HepG2 (cell line): ENCODE measurements around the gene GPC6. TPM values are rescaled to one million over a fixed set of nuclear protein-coding genes. Genes with fewer than 3 reads are reported as not detected.
A peak's percentile ranks its signal among the peaks of the same experiment; 100 is the strongest.

Experiments
- CEBPB ChIP-seq: IDR thresholded peaks from 2 replicates; pipeline ENCODE4 v1.6.1; 2011; ENCODE audit warnings: low read depth, low read length, improper control_type of control experiment, borderline replicate concordance
- FOXA3 ChIP-seq: IDR thresholded peaks from 2 replicates; pipeline ENCODE4 v1.6.1; 2016; ENCODE audit warnings: missing genetic modification reagents, missing compliant biosample characterization
- MATR3 ChIP-seq: sonication (generic); formaldehyde crosslinking; IDR thresholded peaks from 2 replicates; pipeline ENCODE4 v1.4.0; 2020; ENCODE audit warnings: missing genetic modification reagents
- MED1 ChIP-seq: sonication (generic); formaldehyde crosslinking; IDR thresholded peaks from 2 replicates; pipeline ENCODE4 v1.4.0; 2020; ENCODE audit warnings: missing genetic modification reagents
- MLX ChIP-seq: IDR thresholded peaks from 2 replicates; pipeline ENCODE4 v1.6.1; 2016
- MYC ChIP-seq: sonication (generic); formaldehyde crosslinking; IDR thresholded peaks from 2 replicates; pipeline ENCODE4 v1.9.0; 2021; ENCODE audit warnings: missing genetic modification reagents, borderline replicate concordance
- NFIC ChIP-seq: IDR thresholded peaks from 2 replicates; pipeline ENCODE4 v1.6.1; 2012; ENCODE audit warnings: mild to moderate bottlenecking, low read length, inconsistent platforms
- PRDM10 ChIP-seq: sonication (generic); formaldehyde crosslinking; IDR thresholded peaks from 2 replicates; pipeline ENCODE4 v1.4.0; 2020; ENCODE audit warnings: low read depth, missing genetic modification reagents
- YEATS4 ChIP-seq: sonication (generic); formaldehyde crosslinking; IDR thresholded peaks from 2 replicates; pipeline ENCODE4 v1.4.0; 2020; ENCODE audit warnings: missing genetic modification reagents, borderline replicate concordance
- ZGPAT ChIP-seq: IDR thresholded peaks from 2 replicates; pipeline ENCODE4 v1.6.1; 2016; ENCODE audit warnings: mild to moderate bottlenecking
- ZNF503 ChIP-seq: sonication (generic); formaldehyde crosslinking; IDR thresholded peaks from 2 replicates; pipeline ENCODE4 v1.4.0; 2020; ENCODE audit warnings: missing genetic modification reagents
- ZNF644 ChIP-seq: IDR thresholded peaks from 2 replicates; pipeline ENCODE4 v1.6.1; 2016; ENCODE audit warnings: low read depth
- ZNF792 ChIP-seq: IDR thresholded peaks from 2 replicates; pipeline ENCODE4 v1.6.1; 2016
- polyA plus RNA-seq, 8 experiments: library from polyadenylated mRNA; depleted of rRNA in 3 of 8; stranded (reverse) in 7 of 8; unstranded in 1 of 8; fragments of >200 nt; fragmentation: Illumina TruSeq in 4 of 8; extraction: Trizol in 4 of 8; gene quantifications; 2 replicates each; pipeline versions ENCODE4 v1.2.1 to v1.2.3, GENCODE V29; 2011 to 2016; ENCODE audit warnings: low read depth in 4 of 8, missing spikeins in 1 of 8, mixed read lengths in 1 of 8; ENCODE audit not compliant: insufficient read depth in 1 of 8
- total RNA-seq, 5 experiments: library from RNA; depleted of rRNA; stranded (reverse); fragments of >200 nt; fragmentation: Illumina TruSeq; extraction: Trizol; gene quantifications; 2 replicates each; pipeline ENCODE4 v1.2.3, GENCODE V29; 2016; ENCODE audit warnings: low read depth in 1 of 5

GPC6 gene
- total and polyA plus RNA-seq, 2 of the 13 experiments (the other 11 are each of a cell fraction or from before 2014, with no cell fraction given): 24.5 to 33.9 TPM

GRCh38 chr13:93767180-93767916, 540.7 kb downstream of the GPC6 start (continued):
- TF ChIP-seq CEBPB: peak; percentile 66; the same call in 1 of the 2 replicates
- 0 out of 2 replicates have a peak, but pooled peaks have one; percentile 21 for TF ChIP-seq ZGPAT (CRISPR knock-in tag)
- peak; percentile 41; the same call in 1 of the 2 replicates for TF ChIP-seq NFIC
- peak; percentile 54; the same call in 1 of the 2 replicates for TF ChIP-seq ZNF503 (CRISPR knock-in tag)
- TF ChIP-seq ZNF792 (CRISPR knock-in tag): 0 out of 2 replicates have a peak, but pooled peaks have one; percentile 11
- TF ChIP-seq FOXA3 (CRISPR knock-in tag): peak; percentile 61
- peak; percentile 74; the same call in 1 of the 2 replicates for TF ChIP-seq PRDM10 (CRISPR knock-in tag)
- TF ChIP-seq MED1 (CRISPR knock-in tag): peak; percentile 47; the same call in 1 of the 2 replicates
- TF ChIP-seq MYC (CRISPR knock-in tag): no peak
- TF ChIP-seq MATR3 (CRISPR knock-in tag): no peak
- TF ChIP-seq ZNF644 (CRISPR knock-in tag): 0 out of 2 replicates have a peak, but pooled peaks have one; percentile 22
- TF ChIP-seq YEATS4: peak; percentile 57; the same call in 1 of the 2 replicates
- TF ChIP-seq MLX: no peak
